Endothelial cell of umbilical vein (primary cell): ENCODE results near the gene CFAP68. TPM values are rescaled to one million over a fixed set of nuclear protein-coding genes. Genes with fewer than 3 reads are reported as not detected.

Experiments used
- BruUV-seq: library from RNA; stranded (reverse); fragments of 400-500 nt; replicated peaks from 2 replicates; lab custom pipeline; 2021; lab: Mats Ljungman, UMichigan
- CTCF ChIA-PET: fragments of 300-600, 350-600 bp; sonication (Branson Sonifier 250); formaldehyde crosslinking; loops from one replicate; lab custom pipeline; 2021; ENCODE audit warnings: antibody characterized with exemption, inconsistent platforms; lab: Charles Lee
- POLR2A ChIA-PET: fragments of 300-600, 350-600 bp; sonication (Branson Sonifier 250); formaldehyde crosslinking; loops from one replicate; lab custom pipeline; 2021; ENCODE audit warnings: antibody characterized with exemption, inconsistent platforms; lab: Charles Lee
- DNase-seq: peaks from one replicate; pipeline ENCODE4 v3.0.0-alpha.2; 2011; ENCODE audit warnings: low read depth, low spot score
- FAIRE-seq: peaks from 2 replicates; lab custom pipeline; 2011; peaks lifted over from hg19 to GRCh38; lab: Jason Lieb, UNC
- H2AFZ ChIP-seq: 2 replicates; pipeline ENCODE4 v1.6.0; 2012; ENCODE audit warnings: low read depth, low read length, control low read depth, inconsistent platforms
- H3K27ac ChIP-seq: 2 replicates; pipeline ENCODE4 v1.5.1; 2011; ENCODE audit warnings: low read depth, mild to moderate bottlenecking, control low read depth, low read length, moderate library complexity; ENCODE audit not compliant: insufficient read depth
- H3K27me3 ChIP-seq, 2 experiments: 2 replicates each; pipeline versions ENCODE4 v1.6.0 to v1.6.1; 2011; ENCODE audit warnings: low read length in 2 of 2, mixed read lengths in 1 of 2; ENCODE audit not compliant: control insufficient read depth in 2 of 2, insufficient read depth in 2 of 2
- H3K36me3 ChIP-seq, 2 experiments: 2 replicates in 1 of 2; 3 replicates in 1 of 2; pipeline ENCODE4 v1.5.1; 2011; ENCODE audit warnings: low read length in 2 of 2, mild to moderate bottlenecking in 1 of 2, moderate library complexity in 1 of 2; ENCODE audit not compliant: control insufficient read depth in 2 of 2, insufficient read depth in 2 of 2; ENCODE audit errors: extremely low read depth in 1 of 2
- H3K4me1 ChIP-seq: 3 replicates; pipeline ENCODE4 v1.5.1; 2011; ENCODE audit warnings: mild to moderate bottlenecking, low read length; ENCODE audit not compliant: control insufficient read depth, insufficient read depth; ENCODE audit errors: extremely low read depth
- H3K4me2 ChIP-seq: 2 replicates; pipeline ENCODE4 v1.6.1; 2011; ENCODE audit warnings: low read length, control low read depth, mixed read lengths; ENCODE audit not compliant: insufficient read depth
- H3K4me3 ChIP-seq, 3 experiments: fragments of 200-600 bp in 1 of 3; sonication (generic), shearing (Covaris generic) in 1 of 3; replicated peaks in 1 of 3; 2 replicates each; pipeline ENCODE4 v1.5.1; 2011 to 2016; ENCODE audit warnings: control low read depth in 3 of 3, low read length in 3 of 3, mild to moderate bottlenecking in 2 of 3, inconsistent platforms in 1 of 3, low read depth in 1 of 3, moderate library complexity in 1 of 3; ENCODE audit not compliant: insufficient read depth in 1 of 3
- H3K79me2 ChIP-seq: 2 replicates; pipeline ENCODE4 v1.6.0; 2012; ENCODE audit warnings: low read length, inconsistent platforms; ENCODE audit not compliant: control insufficient read depth, insufficient read depth
- H3K9ac ChIP-seq: replicated peaks from 2 replicates; pipeline ENCODE3; 2011; ENCODE audit warnings: low read length, control low read depth; ENCODE audit not compliant: insufficient read depth; ENCODE audit errors: extremely low read depth
- H3K9me1 ChIP-seq: replicated peaks from 3 replicates; pipeline ENCODE4 v1.6.0; 2011; ENCODE audit warnings: mild to moderate bottlenecking, low read length; ENCODE audit not compliant: control insufficient read depth, insufficient read depth; ENCODE audit errors: extremely low read depth
- H3K9me3 ChIP-seq: replicated peaks from 2 replicates; pipeline ENCODE4 v1.5.1; 2012; ENCODE audit warnings: low read length, inconsistent platforms; ENCODE audit not compliant: control insufficient read depth, insufficient read depth
- H4K20me1 ChIP-seq: replicated peaks from 2 replicates; pipeline ENCODE3; 2011; ENCODE audit warnings: mild to moderate bottlenecking, low read length; ENCODE audit not compliant: control insufficient read depth, insufficient read depth; ENCODE audit errors: extremely low read depth
- EZH2 ChIP-seq: IDR thresholded peaks from 2 replicates; pipeline ENCODE4 v1.6.1; 2012; ENCODE audit warnings: borderline replicate concordance, low read depth, mild to moderate bottlenecking, moderate library complexity, low read length, inconsistent platforms; ENCODE audit not compliant: severe bottlenecking
- FOS ChIP-seq: IDR thresholded peaks from 2 replicates; pipeline ENCODE4 v1.6.1; 2011; ENCODE audit warnings: mild to moderate bottlenecking, low read length, moderate library complexity, borderline replicate concordance; ENCODE audit not compliant: insufficient read depth
- GATA2 ChIP-seq: IDR thresholded peaks from 2 replicates; pipeline ENCODE4 v1.7.0; 2011; ENCODE audit warnings: low read depth, mild to moderate bottlenecking, moderate library complexity, mixed read lengths, low read length; ENCODE audit not compliant: insufficient read length, insufficient read depth
- POLR2AphosphoS5 ChIP-seq: IDR thresholded peaks from 2 replicates; pipeline ENCODE4 v1.6.1; 2012; ENCODE audit warnings: low read depth, mild to moderate bottlenecking, control low read depth, low read length, moderate library complexity; ENCODE audit not compliant: insufficient read depth
- dilution Hi-C: fragments of 300-500 bp; cut with MboI; formaldehyde crosslinking; loops from one replicate; pipeline ENCODE4 v1.15.0; 2019; ENCODE audit warnings: low sequenced_read_pairs; ENCODE audit not compliant: extremely low pct_ligation_motif_present
- intact Hi-C: fragments of 100-400 bp; cut with micrococcal nuclease; formaldehyde crosslinking; loops from one replicate; pipeline ENCODE4 v1.10.0; 2022
- polyA plus RNA-seq, 4 experiments: library from polyadenylated mRNA; depleted of rRNA in 3 of 4; stranded (reverse) in 3 of 4; unstranded in 1 of 4; fragments of >200 nt; gene quantifications; 2 replicates each; pipeline versions ENCODE4 v1.2.1 to v1.2.3, GENCODE V29; 2011 to 2012; ENCODE audit warnings: missing spikeins in 1 of 4
- total RNA-seq: library from RNA; stranded (reverse); gene quantifications from 2 replicates; pipeline ENCODE4 v1.2.3, GENCODE V29; 2021

The CFAP68 gene
- total and polyA plus RNA-seq, 2 donors (not counting 3 experiments of a cell fraction or from before 2014, with no cell fraction given): 7.4 to 10.6 TPM

DNA sequence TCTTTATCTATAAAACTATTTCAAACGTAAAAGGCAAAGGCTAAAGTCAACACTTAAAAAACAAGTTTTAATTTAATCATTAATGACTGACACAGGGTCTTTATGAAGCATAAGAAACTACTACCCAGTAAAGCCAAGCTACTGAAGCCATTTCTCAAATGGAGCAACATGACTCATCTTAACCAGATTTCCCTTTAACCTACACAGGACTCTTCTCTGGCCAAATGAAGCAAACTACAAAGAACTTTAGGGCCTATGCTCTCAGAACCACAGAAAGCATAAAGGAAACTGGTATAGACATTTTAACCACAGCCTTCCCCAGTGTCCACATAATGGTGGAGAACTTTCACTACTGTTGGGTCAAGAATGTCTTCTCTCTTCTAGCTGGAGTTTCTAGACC, 42.6 kb upstream of the CFAP68 start:
- no TSS peak for BruUV-seq
- ChIA-PET CTCF (interaction anchor here (1.0 to 1.6 kb wide), 2 partner anchors 59 to 270 kb away, joined by 3 to 7 read pairs; no protein-coding TSS in a partner anchor), POLR2A (no interaction called here)
- intact Hi-C loops (no loop called here), dilution Hi-C loops (no loop called here)
- H3K27ac ChIP-seq: no peak overlapping the region
- no peaks in the 10 kb centered on the region for H3K9me1 ChIP-seq
- peaks cover 4 to 6% of the 10 kb centered on the region in 2 experiments for H3K36me3 ChIP-seq
- no peak for DNase-seq
- no peaks in the 10 kb centered on the region for H3K4me1 ChIP-seq
- no peak overlapping the region for H3K4me3 ChIP-seq
- no peak overlapping the region for H3K9ac ChIP-seq
- H2AFZ ChIP-seq: no peak overlapping the region
- no peaks in the 10 kb centered on the region for H3K79me2 ChIP-seq
- H4K20me1 ChIP-seq: no peaks in the 10 kb centered on the region
- no peaks in the 10 kb centered on the region for H3K9me3 ChIP-seq
- TF ChIP-seq FOS (peak; percentile 26), POLR2AphosphoS5 (no peak)
- no peaks in the 10 kb centered on the region for H3K27me3 ChIP-seq
- H3K4me2 ChIP-seq: no peak overlapping the region
- no peak for FAIRE-seq

DNA sequence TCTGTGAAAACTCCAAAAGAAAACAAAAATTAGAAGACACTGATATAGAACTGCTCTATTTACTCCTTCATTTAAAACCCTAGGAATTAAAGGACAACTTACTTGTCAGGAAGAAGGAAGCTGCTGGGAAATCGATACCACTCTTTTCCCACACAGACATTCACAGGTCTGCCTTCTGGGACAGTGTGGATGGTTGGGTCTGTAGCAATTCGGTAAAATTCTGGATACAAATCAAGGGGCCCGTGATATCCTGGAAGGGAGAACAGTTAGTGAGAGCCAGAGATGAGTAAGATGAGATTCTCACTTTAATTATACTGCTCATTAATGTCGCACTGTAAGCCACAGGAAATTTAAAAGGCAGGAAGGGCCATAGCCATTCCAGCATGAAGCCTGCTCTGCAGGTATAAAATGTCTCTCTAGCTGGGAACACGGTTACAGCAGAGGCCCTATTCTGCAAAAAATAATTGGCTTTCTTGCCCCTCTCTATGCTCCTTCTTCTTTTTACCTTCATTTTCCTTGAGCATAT, 41.9 kb upstream of the CFAP68 start:
- Histone ChIP-seq H4K20me1 (no peaks in the 10 kb centered on the region), H3K36me3 (peaks cover 4 to 6% of the 10 kb centered on the region in 2 experiments), H3K9me1 (no peaks in the 10 kb centered on the region), H3K4me3 (no peak overlapping the region), H3K9ac (no peak overlapping the region), H3K4me2 (no peak overlapping the region), H2AFZ (no peak overlapping the region), H3K27me3 (no peaks in the 10 kb centered on the region), H3K9me3 (no peaks in the 10 kb centered on the region), H3K27ac (no peak overlapping the region), H3K79me2 (no peaks in the 10 kb centered on the region), H3K4me1 (no peaks in the 10 kb centered on the region)
- dilution Hi-C loops (no loop called here), intact Hi-C loops (no loop called here)
- CTCF ChIA-PET: interaction anchor here (1.4 to 1.6 kb wide), 2 partner anchors 60 to 383 kb away, joined by 3 to 7 read pairs; no protein-coding TSS in a partner anchor
- no TSS peak for BruUV-seq
- FAIRE-seq (no peak), DNase-seq (no peak)
- POLR2A ChIA-PET: no interaction called here
- TF ChIP-seq FOS (no peak), EZH2 (no peak), POLR2AphosphoS5 (no peak), GATA2 (no peak)
